CD14-positive monocyte (primary cell): ENCODE measurements around the gene NFATC2. TPM values are rescaled to one million over a fixed set of nuclear protein-coding genes. Genes with fewer than 3 reads are reported as not detected.

ENCODE experiments used
- DNase-seq, 3 donors: peaks; one replicate each; pipeline ENCODE4 v3.0.0-alpha.2; 2011 to 2022
- H2AFZ ChIP-seq: 2 replicates; pipeline ENCODE4 v1.6.0; 2012; ENCODE audit warnings: mild to moderate bottlenecking, low read depth, low read length, inconsistent platforms; ENCODE audit not compliant: insufficient read depth, poor library complexity, severe bottlenecking
- H3K27ac ChIP-seq, 2 donors: 1 replicate in 1 of 2; 2 replicates in 1 of 2; pipeline ENCODE4 v1.5.1; 2012 to 2013; ENCODE audit warnings: low read length in 2 of 2, control low read depth in 1 of 2, inconsistent platforms in 1 of 2, low read depth in 1 of 2, mild to moderate bottlenecking in 1 of 2
- H3K27me3 ChIP-seq, 2 donors: one replicate each; pipeline versions ENCODE4 v1.6.0 to v1.6.1; 2011 to 2013; ENCODE audit warnings: low read length in 2 of 2; ENCODE audit not compliant: control insufficient read depth in 2 of 2, insufficient read depth in 2 of 2
- H3K36me3 ChIP-seq, 2 donors: replicated peaks in 1 of 2; 1 replicate in 1 of 2; 2 replicates in 1 of 2; pipeline versions ENCODE4 v1.5.1 to v1.6.1; 2012 to 2013; ENCODE audit warnings: low read length in 2 of 2, control low read depth in 1 of 2, inconsistent platforms in 1 of 2, mild to moderate bottlenecking in 1 of 2; ENCODE audit not compliant: insufficient read depth in 2 of 2, control insufficient read depth in 1 of 2
- H3K4me1 ChIP-seq, 2 donors: 1 replicate in 1 of 2; 2 replicates in 1 of 2; pipeline versions ENCODE4 v1.5.1 to v1.6.1; 2012 to 2013; ENCODE audit warnings: low read length in 2 of 2, control low read depth in 1 of 2, inconsistent platforms in 1 of 2, mild to moderate bottlenecking in 1 of 2, moderate library complexity in 1 of 2; ENCODE audit not compliant: insufficient read depth in 2 of 2, control insufficient read depth in 1 of 2
- H3K4me2 ChIP-seq: replicated peaks from 2 replicates; pipeline ENCODE3; 2012; ENCODE audit warnings: low read length, moderate library complexity, mild to moderate bottlenecking; ENCODE audit not compliant: poor library complexity, severe bottlenecking; ENCODE audit errors: extremely low read depth
- H3K4me3 ChIP-seq, 3 experiments: fragments of 200-600 bp in 1 of 3; sonication (generic) in 1 of 3; replicated peaks in 1 of 3; 1 replicate in 2 of 3; 2 replicates in 1 of 3; pipeline ENCODE4 v1.5.1; 2011 to 2013; ENCODE audit warnings: low read length in 3 of 3, mild to moderate bottlenecking in 3 of 3, control low read depth in 2 of 3, low read depth in 2 of 3, inconsistent platforms in 1 of 3, moderate library complexity in 1 of 3
- H3K79me2 ChIP-seq: 2 replicates; pipeline ENCODE4 v1.6.0; 2012; ENCODE audit warnings: mild to moderate bottlenecking, control low read depth, inconsistent platforms, low read length, moderate library complexity; ENCODE audit not compliant: insufficient read depth
- H3K9ac ChIP-seq: 2 replicates; pipeline ENCODE4 v1.6.0; 2017; ENCODE audit warnings: low read length, mild to moderate bottlenecking; ENCODE audit not compliant: insufficient read depth, poor library complexity, severe bottlenecking
- H3K9me3 ChIP-seq, 2 donors: replicated peaks in 1 of 2; 1 replicate in 1 of 2; 2 replicates in 1 of 2; pipeline versions ENCODE4 v1.5.1 to v1.6.1; 2012 to 2013; ENCODE audit warnings: low read length in 2 of 2, control low read depth in 1 of 2; ENCODE audit not compliant: control insufficient read depth in 1 of 2, insufficient read depth in 1 of 2
- H4K20me1 ChIP-seq: 2 replicates; pipeline ENCODE4 v1.6.0; 2012; ENCODE audit warnings: mild to moderate bottlenecking, low read length, control low read depth, moderate library complexity; ENCODE audit not compliant: insufficient read depth
- H3K27ac Mint-ChIP-seq, 7 donors: one replicate each; pipeline ENCODE4 v1.8.0; 2020; ENCODE audit warnings: mild to moderate bottlenecking in 7 of 7, mixed read lengths in 7 of 7, moderate library complexity in 6 of 7, inconsistent platforms in 2 of 7
- H3K27me3 Mint-ChIP-seq, 3 donors: one replicate each; pipeline ENCODE4 v1.8.0; 2021 to 2022; ENCODE audit warnings: low read depth in 3 of 3, mild to moderate bottlenecking in 3 of 3, mixed read lengths in 3 of 3, moderate library complexity in 3 of 3, inconsistent platforms in 1 of 3
- H3K36me3 Mint-ChIP-seq, 2 donors: one replicate each; pipeline ENCODE4 v1.8.0; 2020; ENCODE audit warnings: mixed read lengths in 2 of 2, inconsistent platforms in 1 of 2, mild to moderate bottlenecking in 1 of 2
- H3K4me1 Mint-ChIP-seq: one replicate; pipeline ENCODE4 v1.8.0; 2020; ENCODE audit warnings: mild to moderate bottlenecking, mixed read lengths
- H3K4me3 Mint-ChIP-seq, 2 donors: one replicate each; pipeline ENCODE4 v1.8.0; 2020; ENCODE audit warnings: mild to moderate bottlenecking in 2 of 2, mixed read lengths in 2 of 2, moderate library complexity in 1 of 2
- H3K9me3 Mint-ChIP-seq, 7 donors: one replicate each; pipeline ENCODE4 v1.8.0; 2020 to 2022; ENCODE audit warnings: mixed read lengths in 7 of 7, mild to moderate bottlenecking in 6 of 7, moderate library complexity in 6 of 7, inconsistent platforms in 2 of 7
- WGBS: methylation state at CpG from one replicate; pipeline ENCODE4 v1.1.5; 2013; ENCODE audit warnings: missing lambda C conversion rate; ENCODE audit not compliant: insufficient coverage; 5-methylcytosine and 5-hydroxymethylcytosine counted together
- intact Hi-C, 2 donors: fragments of 100-400 bp; cut with micrococcal nuclease; formaldehyde crosslinking; loops; one replicate each; pipeline versions ENCODE4 v1.15.0 to v1.15.1; 2023
- polyA plus RNA-seq, 3 donors: library from polyadenylated mRNA; depleted of rRNA in 1 of 3; unstranded in 2 of 3; stranded (reverse) in 1 of 3; fragments of 300-500 nt in 2 of 3; fragments of >200 nt in 1 of 3; fragmentation: Illumina TruSeq in 2 of 3; gene quantifications; 1 replicate in 2 of 3; 2 replicates in 1 of 3; pipeline ENCODE4 v1.2.3, GENCODE V29; 2012 to 2021
- TF ChIP-seq, protein P1 (sequence below): fragments of 200-600 bp; IDR thresholded peaks from one replicate; pipeline ENCODE4 v1.8.0; 2022; ENCODE audit warnings: antibody characterized with exemption, mild to moderate bottlenecking

NFATC2 gene
- polyA plus RNA-seq, 3 donors = 0.03 to 0.18 (median 0.11) TPM

DNA sequence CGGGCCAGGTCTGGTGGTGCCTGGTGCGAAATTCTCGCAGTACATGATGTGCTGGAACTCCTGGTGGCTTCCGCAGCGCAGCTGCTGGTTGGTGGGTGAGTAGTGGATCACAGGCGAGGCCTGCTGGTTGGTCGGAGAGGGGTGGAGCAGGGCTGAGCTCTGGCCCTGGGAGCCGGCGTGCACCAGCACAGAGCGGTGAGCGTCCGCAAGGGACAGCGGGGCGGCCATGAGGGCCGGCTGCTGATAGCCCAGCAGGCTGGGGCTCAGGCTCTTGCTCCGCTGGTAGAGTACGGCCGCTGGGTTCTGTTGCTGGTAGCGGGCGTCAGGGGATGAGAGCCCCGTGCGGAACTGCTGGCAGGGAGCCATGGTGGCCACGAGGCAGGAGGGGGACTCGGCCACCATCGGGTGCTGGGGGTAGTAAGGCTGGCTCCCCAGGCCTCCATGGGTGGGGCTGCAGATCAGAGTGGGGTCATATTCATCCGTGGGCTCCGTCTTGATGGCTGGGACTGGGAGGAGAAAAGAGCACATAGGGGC, 110.2 kb downstream of the NFATC2 start:
- TF ChIP-seq, protein P1, sequence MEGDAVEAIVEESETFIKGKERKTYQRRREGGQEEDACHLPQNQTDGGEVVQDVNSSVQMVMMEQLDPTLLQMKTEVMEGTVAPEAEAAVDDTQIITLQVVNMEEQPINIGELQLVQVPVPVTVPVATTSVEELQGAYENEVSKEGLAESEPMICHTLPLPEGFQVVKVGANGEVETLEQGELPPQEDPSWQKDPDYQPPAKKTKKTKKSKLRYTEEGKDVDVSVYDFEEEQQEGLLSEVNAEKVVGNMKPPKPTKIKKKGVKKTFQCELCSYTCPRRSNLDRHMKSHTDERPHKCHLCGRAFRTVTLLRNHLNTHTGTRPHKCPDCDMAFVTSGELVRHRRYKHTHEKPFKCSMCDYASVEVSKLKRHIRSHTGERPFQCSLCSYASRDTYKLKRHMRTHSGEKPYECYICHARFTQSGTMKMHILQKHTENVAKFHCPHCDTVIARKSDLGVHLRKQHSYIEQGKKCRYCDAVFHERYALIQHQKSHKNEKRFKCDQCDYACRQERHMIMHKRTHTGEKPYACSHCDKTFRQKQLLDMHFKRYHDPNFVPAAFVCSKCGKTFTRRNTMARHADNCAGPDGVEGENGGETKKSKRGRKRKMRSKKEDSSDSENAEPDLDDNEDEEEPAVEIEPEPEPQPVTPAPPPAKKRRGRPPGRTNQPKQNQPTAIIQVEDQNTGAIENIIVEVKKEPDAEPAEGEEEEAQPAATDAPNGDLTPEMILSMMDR = no peak
- DNase-seq = no peak
- no peak overlapping the region for H3K4me2 ChIP-seq
- no peaks in the 10 kb centered on the region for H3K36me3 ChIP-seq
- intact Hi-C loops = no loop called here
- peaks cover 10 to 12% of the 10 kb centered on the region in 2 donors for H3K4me1 ChIP-seq
- no peak overlapping the region for H3K4me3 ChIP-seq
- peaks cover 7 to 11% (median 7%) of the 10 kb centered on the region in 3 donors for H3K27me3 Mint-ChIP-seq
- no peak overlapping the region for H3K27ac ChIP-seq
- H3K27me3 ChIP-seq = no peaks in the 10 kb centered on the region
- WGBS = 91% methylated on average over 27 of the region's 27 CpGs
- peak overlapping the region in 1 of 7 donors; percentile 51 for H3K27ac Mint-ChIP-seq
- H2AFZ ChIP-seq = no peak overlapping the region
- H3K4me1 Mint-ChIP-seq = peaks cover 18% of the 10 kb centered on the region
- no peaks in the 10 kb centered on the region for H3K36me3 Mint-ChIP-seq
- H3K9me3 Mint-ChIP-seq = peaks cover 0 to 2% (median 0%) of the 10 kb centered on the region in 7 donors
- H3K4me3 Mint-ChIP-seq = no peak overlapping the region
- no peaks in the 10 kb centered on the region for H3K79me2 ChIP-seq
- no peaks in the 10 kb centered on the region for H3K9me3 ChIP-seq
- no peaks in the 10 kb centered on the region for H4K20me1 ChIP-seq
- no peak overlapping the region for H3K9ac ChIP-seq

DNA sequence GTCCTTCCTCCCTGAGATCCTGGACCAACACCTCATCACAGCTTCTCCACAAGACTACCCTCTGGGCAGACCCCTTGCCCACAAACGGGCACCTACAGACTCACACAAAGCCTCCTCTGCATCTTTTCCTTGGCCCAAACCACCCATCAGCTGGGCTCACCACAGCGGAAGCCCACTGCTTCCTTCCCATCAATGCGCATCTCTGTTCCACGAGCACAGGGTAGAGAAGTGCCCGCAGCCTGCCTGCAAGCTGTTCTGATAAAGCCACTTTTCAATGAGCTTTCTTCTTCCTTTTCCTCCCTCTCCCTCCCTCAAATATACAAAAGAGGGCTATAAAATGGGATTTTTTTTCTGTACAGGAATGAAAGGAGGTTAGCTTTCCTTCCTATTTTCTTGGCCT, 111.2 kb downstream of the NFATC2 start:
- intact Hi-C loops = no loop called here
- Histone ChIP-seq H3K9me3 (no peaks in the 10 kb centered on the region), H4K20me1 (no peaks in the 10 kb centered on the region), H3K4me2 (no peak overlapping the region), H3K36me3 (no peaks in the 10 kb centered on the region), H2AFZ (no peak overlapping the region), H3K4me3 (no peak overlapping the region), H3K4me1 (peaks cover 10 to 12% of the 10 kb centered on the region in 2 donors), H3K79me2 (no peaks in the 10 kb centered on the region), H3K27me3 (no peaks in the 10 kb centered on the region), H3K9ac (no peak overlapping the region), H3K27ac (no peak overlapping the region)
- no peaks in the 10 kb centered on the region for H3K36me3 Mint-ChIP-seq
- H3K27me3 Mint-ChIP-seq = peaks cover 7 to 11% (median 7%) of the 10 kb centered on the region in 3 donors
- no peak for DNase-seq
- WGBS = 0% methylated on average over 2 of the region's 5 CpGs
- TF ChIP-seq, protein P1 = no peak
- H3K9me3 Mint-ChIP-seq = peaks cover 0 to 2% (median 0%) of the 10 kb centered on the region in 7 donors
- peaks cover 18% of the 10 kb centered on the region for H3K4me1 Mint-ChIP-seq
- H3K4me3 Mint-ChIP-seq = no peak overlapping the region
- no peak overlapping the region for H3K27ac Mint-ChIP-seq
